GM19438 (cell line): ENCODE results near the gene PRDM16.

Experiments used
- ATAC-seq: cut with Tn5 transposase; IDR thresholded peaks from one replicate; pipeline ENCODE4 v1.9.1; 2021; ENCODE audit warnings: low read depth; ENCODE audit not compliant: unreplicated experiment

Gene PRDM16

DNA sequence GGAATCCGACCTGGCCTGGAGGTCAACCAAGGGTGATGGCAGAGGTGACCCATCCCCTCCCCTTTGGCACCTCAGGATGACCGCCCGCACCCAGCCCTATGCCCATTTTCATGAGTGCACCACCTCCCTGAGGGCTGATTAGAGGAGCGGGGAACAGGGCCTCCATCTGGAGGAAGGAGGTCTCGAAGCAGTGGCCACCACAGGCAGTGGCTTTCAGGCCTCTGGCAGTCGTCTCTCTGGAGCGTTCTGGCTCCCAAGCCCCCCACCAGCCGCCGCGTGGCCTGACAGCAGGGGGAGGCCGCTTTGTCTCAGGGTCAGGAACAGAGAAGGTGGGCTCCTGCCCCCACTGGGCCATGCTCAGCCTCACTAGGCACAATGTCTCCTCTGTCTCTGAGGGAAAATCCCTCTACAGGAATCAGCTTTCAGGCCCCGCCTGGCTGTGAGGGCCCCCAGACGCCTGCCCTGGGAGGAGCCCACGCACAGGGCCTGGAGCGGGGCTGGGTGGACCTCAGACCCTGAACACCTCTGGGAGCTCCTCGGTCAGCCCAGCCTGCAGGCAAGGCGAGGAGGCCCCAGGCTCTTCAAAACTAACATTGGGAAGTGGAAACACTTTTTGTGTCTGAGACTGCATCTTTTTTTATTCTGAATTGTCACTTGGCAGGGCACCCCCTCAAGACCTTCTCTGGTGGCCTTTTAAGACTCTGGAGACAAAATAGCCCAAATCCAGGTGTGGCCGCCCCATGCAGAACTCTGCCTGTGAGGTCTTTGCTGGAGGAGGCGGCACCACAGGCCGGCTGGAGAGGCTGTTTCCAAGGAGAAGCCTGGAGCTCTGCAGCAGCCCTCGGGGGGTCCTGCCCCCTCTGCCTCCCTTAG lies 257.7 kb downstream of the PRDM16 start:
- ATAC-seq = no peak

DNA sequence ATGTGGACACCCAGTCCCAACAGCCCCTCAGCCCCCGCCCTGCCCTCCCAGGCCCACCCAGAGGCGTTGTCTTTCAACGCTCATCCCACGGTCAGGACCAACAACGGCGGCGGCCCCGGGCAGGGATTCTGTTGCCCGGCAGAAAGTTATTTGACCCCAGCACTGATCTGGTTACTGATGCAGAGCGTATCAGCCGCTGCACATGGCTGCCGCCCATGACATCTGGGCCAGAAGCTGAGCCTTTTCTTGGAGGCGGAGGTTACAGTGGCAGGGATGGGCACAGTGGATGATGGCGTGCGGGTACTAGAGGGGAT lies 258.3 kb downstream of the PRDM16 start:
- no peak for ATAC-seq

DNA sequence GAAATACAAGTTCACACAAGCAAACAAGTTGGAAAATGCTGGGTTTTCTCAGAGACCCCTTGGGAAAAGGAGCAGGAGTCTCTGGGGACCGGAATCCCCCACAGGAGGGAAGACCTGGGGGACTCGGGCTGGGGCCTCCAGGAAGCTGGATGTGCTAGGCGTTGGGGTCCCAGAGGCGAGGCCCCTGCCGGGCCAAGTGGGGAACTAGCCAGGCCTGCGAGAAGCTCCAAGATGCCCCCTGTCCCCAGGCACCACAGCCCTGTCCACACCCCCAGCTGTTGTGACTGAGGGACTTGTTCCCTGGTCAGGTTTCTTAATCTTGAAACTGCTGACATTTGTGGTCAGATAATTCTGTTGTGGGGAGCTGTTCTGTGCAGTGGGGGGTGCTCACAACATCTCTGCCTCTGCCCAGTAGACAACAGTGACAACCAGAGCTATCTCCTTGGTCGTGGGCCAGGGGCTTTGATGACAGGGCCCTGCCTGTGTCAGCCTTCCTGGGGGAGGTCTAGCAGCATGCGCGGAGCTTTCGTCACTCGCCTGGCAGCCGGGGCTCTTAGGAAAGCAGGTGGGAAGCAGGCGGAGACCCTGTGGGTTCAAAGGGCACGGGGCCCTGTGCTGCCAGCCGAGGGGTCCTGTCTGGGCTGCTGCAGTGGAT lies 259.1 kb downstream of the PRDM16 start:
- ATAC-seq = no peak

DNA sequence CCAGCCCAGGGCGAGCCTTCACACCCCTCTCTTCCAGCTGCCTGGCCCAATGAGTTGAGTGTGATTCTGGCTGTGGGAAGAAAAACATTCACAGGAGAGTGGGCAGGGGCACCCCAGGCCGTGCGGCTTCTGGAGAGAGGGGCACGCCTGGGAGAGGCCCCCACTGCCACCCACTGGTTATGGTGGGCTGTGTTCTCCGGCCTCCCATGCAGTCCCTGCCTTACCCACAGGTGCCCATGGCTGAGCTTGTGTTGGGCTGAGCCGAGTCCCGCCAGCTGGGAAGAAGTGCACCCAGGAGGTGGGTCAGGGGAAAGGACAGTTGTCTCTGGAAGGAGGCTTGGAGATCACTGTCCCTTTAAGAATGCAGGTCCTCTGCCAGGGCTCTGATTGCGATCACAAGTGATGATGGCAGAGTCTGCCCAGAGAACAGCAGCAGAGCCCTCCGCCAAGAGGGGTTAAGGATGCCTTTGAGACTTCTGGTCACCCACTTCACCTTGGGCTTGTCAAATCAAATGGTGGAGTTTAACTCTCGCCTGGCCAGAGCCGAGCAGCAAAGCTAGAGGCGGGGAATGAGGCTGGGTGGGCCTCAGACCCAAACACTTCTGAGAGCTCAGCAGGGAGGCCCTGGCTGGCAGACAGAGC lies 260.8 kb downstream of the PRDM16 start:
- no peak for ATAC-seq

DNA sequence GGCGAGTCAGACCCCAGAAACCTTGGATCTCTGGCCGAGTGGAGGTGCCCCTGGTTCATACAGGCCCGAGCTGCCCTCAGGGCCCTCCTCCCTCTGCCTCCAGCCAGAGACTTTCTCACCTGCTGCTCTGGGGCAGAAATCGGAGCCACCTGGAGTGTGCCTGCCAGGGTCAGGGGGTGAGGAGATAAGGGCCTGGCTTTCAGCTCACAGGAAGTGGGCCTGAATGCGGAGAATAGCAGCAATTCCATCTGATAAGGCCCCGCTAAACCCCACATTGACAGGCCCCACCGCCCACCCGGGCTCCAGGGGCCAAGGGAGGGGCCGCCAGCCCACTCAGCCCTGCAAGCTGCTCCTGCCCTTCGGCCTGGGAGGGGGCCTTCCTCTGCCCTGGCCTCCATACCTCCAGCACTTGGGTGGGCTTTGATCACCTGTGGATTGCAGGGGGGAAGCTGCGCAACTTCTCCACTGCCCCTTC lies 261.8 kb downstream of the PRDM16 start:
- no peak for ATAC-seq

DNA sequence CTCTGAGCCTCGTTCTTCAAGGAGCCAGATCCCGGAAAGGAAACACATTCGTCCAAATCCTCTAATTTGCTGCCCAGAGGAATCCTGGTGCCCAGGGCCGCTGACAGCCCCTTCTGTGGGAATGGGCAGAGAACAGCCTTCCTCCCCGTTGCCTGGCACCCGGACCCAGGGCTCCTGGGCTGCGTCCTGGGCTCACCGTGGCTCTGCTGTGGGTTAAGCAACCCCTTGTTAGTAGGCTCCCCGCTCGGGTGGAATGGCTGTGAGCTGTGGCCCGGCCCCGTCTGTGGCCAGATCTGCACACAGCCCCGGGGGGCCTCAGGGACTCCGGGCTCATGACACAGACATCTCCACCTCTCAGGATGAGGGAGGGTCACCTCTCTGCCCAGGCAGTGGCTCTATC lies 262.6 kb downstream of the PRDM16 start:
- no peak for ATAC-seq

DNA sequence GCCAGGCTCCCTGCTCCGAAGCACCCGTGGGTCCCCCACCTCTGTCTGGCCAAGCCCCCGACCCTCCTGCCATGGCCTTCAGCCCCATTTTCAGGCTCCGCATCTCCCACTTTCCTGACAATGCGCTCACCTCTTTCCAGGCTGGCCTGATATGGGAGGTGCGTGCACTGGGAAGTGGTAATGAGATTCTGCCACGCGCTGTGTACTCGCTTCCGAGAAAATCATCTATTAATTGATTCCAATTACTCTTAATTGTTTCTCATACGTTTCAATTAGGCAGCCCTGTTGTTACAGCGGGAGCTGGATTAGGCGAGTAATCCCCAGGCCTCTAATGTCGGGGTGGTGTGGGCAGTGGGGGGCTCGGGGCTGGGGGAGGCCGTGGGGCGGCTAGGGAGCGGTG lies 263.0 kb downstream of the PRDM16 start:
- no peak for ATAC-seq

DNA sequence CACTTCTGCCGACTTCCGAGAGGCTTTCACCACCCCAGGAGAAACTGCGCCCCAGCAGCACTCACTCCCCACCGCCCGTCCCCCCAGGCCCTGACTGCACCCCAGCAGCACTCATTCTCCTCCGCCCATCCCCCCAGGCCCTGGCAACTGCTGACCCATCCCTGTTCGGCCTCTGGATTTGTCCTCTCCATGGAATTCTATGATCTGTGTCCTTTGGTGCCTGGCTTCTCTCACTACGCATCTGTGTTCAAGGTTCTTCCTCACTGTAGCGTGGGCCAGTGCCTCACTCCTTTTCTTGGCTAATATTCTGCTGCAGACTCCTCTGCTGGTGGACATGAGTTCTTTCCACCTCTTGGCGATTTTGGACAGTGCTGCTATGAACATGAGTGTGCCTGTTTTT lies 263.7 kb downstream of the PRDM16 start:
- ATAC-seq = no peak

DNA sequence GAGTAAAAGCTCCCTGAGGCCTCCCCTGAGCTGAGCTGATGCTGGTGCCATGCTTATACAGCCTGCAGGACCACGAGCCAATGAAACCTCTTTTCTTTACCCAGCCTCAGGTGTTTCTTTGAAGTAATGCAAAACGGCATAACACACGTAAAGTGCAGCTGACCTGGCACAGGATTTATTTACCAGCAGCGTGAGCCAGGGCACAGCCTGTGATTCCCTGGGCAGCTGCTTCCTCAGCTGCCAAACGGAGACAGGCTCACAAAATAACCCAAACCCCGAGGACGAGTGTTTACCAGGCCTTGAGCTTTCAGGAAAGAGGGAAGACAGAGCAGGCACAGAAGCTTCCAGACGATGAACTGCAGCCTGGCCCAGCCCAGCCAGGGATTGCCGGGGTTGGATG lies 264.9 kb downstream of the PRDM16 start:
- ATAC-seq = no peak

DNA sequence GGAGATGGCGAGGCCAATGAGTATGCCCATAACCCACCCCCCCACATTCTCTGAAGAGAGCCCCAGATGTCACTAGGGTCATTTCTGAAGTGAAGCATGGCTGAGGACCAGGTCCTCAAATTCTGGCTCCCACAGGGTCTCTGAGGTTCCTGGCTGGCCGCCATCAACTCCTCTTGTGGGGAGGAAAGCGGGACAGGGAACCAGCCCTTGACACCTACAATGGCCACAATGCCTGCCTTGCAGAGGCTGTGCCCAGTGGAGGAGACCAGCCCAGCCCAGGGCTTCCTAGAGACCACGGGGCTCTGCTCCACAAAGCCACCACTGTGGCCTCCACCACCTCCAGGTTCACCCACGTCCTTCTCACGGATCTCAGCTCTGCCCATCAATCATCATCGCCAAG lies 265.4 kb downstream of the PRDM16 start:
- no peak for ATAC-seq

DNA sequence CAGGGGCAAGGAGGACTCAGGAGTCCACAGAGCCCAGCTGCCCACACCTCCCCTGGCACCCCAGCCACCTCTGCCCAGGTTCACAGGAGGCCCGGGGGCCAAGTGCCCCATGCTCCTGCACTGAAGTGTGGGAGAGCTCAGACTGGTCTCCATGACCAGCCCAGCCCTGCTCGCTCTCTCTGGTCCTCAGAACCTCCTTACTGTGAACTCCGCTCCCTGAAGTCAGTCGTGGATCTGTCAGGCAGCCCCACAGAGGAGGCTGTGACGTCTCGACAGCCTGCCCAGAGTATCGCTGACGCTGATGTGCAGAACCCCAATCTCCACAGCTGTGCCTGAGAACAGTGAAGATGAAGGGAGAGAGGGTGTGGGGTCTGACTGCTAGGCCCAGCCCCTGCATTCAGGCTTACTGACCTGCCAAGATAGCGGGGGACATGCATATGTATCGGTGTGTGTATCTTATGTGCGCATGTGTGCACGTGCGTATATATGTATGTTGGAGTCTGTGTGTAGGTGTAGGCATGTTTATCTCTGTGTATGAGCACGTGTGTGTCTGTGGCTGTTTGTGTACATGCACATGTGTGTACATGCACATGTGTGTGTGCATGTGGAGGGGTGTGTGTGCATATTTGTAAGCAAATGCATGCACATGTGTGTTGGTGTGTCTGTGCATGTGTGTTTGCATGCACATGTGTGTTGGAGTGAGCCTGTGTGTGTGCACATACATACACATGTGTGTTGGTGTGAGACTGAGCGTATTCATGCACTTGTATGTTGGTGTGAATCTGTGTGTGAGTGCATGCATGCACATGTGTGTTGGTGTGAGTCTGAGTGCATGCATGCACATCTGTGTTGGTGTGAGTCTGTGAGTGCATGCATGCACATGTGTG lies 267.0 kb downstream of the PRDM16 start:
- ATAC-seq = no peak

DNA sequence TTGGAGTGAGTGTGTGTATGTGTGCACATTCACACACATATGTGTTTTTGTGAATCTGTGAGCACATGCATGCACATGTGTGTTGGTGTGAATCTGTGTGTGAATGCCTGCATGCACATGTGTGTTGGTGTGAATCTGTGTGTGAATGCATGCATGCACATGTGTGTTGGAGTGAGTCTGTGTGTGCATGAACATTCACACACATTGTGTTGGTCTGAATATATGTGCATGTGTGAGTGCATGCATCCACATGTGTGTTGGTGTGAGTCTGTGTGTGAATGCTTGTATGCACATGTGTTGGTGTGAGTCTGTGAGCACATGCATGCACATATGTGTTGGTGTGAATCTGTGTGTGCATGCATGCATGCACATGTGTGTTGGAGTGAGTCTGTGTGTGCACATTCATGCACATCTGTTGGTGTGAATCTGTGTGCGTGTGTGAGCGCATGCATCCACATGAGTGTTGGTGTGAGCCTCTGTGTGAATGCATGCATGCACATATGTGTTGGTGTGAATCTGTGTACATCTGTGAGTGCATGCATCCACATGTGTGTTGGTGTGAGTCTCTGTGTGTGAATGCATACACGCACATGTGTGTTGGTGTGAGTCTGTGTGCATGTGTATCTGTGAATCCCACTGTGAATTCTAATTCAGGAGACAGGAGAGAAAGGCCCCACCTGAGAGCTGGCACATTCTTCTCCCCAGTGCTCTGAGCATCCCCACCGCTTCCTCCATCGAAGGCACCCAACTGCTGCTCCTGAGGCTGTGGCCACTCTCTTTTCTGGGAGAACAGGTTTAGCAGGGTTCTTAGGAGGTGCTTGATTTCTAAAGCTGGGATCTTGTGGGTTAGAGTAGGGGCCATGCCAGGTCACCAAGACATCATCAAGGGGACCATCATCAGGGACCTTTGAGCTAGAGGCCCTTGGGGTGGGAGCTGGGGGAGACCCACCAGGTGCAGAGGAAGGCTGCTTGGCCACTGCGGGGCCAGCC lies 267.9 kb downstream of the PRDM16 start:
- no peak for ATAC-seq

DNA sequence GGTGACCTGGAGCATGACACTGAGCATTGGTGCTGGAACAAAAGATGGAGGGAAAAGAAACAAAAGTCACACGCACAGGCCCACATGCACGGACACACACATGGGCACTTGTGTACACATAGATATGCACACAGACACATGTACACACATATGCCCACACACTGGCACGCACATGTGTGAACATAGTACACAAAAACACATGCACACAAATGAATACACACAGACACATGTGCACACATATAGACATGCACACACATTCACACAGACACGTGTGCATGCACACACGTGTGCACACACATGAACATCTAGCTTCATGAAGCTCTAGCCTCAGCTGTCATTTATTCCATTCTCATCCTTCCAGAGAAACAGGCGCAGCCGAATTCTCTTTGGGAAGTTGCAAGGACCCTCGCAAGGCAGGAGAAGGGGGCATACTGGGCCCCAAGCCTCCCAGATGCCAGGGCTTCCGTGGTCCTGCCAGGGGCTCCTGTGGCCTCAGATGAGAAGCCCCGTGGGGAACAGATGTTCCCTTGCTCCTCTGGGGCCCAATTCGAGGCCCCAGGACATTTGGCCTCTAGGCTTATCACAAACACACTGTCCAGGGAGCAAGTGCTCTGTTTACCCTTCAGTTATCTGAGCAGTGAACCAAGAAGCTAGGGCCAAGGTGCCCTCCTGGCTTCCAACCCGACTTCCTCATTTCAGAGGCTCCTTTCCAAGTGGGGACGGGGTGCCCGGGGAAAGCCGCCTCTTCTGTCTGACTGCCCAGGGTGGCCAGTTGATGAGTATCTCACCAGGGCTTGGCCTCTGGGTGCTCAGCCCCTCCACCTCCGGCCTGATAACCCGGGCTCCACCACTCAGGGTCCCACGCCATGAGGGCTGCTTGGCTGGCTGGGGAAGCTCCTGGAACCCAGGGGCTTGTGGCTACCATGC lies 269.1 kb downstream of the PRDM16 start:
- no peak for ATAC-seq

DNA sequence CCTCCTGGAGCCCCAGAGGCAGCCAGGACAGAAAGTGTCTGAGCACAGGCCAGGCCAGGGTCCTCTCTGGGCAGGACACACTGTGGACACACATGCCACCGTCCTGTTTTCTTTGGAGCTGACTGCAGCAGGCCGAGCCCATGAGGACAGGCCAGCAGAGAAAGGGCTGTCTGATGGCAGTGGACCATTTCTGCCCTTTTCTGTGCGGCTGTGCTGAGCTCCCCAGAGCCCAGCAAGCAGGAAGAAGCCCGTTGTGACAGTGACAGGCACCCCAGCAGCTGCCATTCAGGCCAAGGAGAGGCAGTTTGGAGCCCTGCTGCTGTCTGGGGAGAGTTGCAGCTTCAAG lies 269.7 kb downstream of the PRDM16 start:
- no peak for ATAC-seq

DNA sequence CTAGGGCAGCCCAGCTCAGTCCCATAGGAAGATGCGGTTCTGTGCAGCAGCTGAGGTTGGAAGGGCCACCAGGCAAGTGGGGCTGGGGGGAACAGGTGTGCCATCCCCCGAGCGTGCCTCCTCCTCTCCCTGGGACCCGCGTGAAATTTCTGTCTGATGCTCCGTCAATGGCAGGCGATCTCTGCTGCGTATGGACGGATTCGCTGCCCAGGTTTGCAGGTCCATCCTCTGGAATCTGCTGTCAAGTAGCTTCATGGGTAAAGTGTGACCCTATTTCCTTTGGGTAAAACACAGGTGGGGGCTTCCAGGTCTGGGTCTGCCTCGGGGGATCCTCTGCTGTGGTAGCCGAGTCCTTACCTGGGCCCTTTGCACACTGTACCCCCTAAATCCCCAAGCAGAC lies 270.9 kb downstream of the PRDM16 start:
- ATAC-seq = no peak

DNA sequence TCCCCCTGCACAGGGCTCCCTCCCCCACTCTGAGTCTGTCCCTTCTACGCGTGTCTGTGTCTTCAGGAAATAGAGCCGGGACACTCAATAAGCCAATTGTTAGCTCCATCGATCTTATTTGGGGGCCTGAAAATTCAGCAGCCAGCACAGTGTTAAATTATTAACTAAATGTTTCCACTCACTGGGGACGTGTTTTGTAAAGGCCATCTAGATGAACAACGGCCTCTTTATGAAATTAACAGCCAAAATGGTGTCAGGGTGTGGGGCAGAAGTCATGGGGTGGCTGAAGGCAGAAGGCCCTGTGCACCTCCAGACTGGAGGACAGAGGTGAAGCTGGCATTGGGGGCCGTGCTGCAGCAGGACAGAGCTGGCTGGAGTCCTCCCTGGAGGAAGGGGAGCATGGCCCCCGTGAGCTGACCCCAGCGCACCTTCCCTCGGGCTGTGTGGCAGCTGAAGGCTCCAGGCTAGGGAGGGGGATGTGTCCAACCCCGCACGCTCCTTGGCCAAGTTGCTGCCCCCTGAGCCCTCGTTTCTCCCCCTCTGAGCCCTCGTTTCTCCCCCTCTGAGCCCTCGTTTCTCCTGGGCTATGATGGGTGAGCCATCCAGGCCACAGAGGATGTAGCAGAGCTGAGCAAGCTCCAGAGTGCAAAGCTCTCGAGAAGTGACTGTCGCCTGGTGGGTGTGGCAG lies 271.7 kb downstream of the PRDM16 start:
- no peak for ATAC-seq

DNA sequence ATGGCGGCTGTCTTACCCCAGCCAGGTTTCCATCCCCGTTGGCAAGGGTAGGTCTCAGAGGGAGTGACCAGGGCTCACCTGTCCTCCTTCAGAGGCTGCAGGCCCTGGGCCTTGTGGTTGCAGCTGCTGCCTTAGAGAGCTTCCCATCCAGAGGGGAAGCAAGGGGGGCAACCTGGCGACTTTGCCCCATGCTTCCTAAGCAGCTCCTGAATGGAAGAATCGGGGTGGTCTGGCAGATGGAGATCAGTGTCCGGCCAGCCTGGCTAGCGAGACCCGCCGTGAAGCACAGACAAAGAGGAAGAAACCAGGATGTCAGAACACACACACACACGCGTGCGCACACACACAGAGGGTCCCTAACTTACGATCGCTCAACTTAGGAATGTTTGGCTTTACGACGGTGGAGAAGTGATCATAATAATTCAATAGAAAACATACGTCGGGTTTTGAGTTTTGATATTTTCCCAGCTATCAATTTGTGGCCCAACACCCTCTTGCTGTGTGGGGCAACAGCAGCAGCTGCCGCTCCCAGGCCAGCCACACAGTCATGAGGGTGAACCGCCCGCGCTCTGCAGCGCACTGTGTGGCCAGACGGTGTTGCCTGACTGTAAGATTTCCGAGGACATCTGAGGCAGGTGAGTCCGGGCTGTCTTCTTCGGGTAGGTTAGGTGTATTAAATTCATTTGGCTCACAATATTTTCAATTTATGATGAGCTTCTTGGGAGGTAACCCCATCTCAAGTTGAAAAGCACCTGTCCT lies 272.4 kb downstream of the PRDM16 start:
- ATAC-seq = no peak
